ENCODE results near the gene SORL1-AS1.

SORL1-AS1 gene

DNA sequence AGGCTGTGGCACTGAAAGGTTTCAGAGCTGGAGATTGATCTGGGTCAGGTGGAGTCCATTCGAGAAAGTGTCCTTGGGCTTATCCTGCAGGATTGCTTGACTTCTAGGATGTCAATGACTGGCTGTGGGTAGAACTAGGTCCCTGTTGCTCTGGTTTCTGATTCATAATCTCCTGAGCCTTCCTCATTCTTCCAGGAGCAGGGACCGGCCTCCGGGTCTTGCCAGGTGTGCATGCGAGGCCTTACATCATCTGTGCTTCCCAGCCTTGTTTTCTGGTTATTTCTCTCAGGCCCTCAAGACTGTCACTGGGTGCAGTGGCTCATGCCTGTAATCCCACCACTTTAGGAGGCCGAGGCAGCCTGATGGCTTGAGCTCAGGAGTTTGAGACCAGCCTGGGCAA is 33.3 kb upstream of the SORL1-AS1 start:
- no peak overlapping the region for H3K27ac ChIP-seq (ENCODE audit: low read depth in 2 of 2, low read length in 2 of 2)
- H3K4me1 ChIP-seq (ENCODE audit: control insufficient read depth in 2 of 3, insufficient read depth in 2 of 3, low read depth in 1 of 3, low read length in 3 of 3): peaks cover 0 to 12% (median 0%) of the 10 kb centered on the region in 3 donors
- FAIRE-seq (no peak), DNase-seq (no peak)
- no peak for TF ChIP-seq CTCF (IDR thresholded peaks at IDR 0.05; ENCODE audit: borderline replicate concordance, extremely low read depth, insufficient read depth)
- no peaks in the 10 kb centered on the region for H3K27me3 ChIP-seq (ENCODE audit: control insufficient read depth, insufficient read depth, low read length)
- H3K36me3 ChIP-seq (ENCODE audit: control insufficient read depth in 2 of 3, insufficient read depth in 3 of 3, low read length in 3 of 3): peaks cover 0 to 16% (median 0%) of the 10 kb centered on the region in 3 donors
- no peak overlapping the region for H3K9ac ChIP-seq (ENCODE audit: low read length in 3 of 3)
- intact Hi-C loops (cut with DNase I): no loop called here
- H3K9me3 ChIP-seq (ENCODE audit: control insufficient read depth in 2 of 3, insufficient read depth in 1 of 3, low read length in 3 of 3): no peaks in the 10 kb centered on the region
- no peak overlapping the region for H3K4me3 ChIP-seq (ENCODE audit: low read length in 3 of 3)

GRCh38 chr11:121485216-121485615 is 32.4 kb upstream of the SORL1-AS1 start:
- Histone ChIP-seq H3K27ac (ENCODE audit: low read depth in 2 of 2, low read length in 2 of 2) (no peak overlapping the region), H3K4me3 (ENCODE audit: low read length in 3 of 3) (no peak overlapping the region), H3K9ac (ENCODE audit: low read length in 3 of 3) (no peak overlapping the region), H3K9me3 (ENCODE audit: control insufficient read depth in 2 of 3, insufficient read depth in 1 of 3, low read length in 3 of 3) (no peaks in the 10 kb centered on the region), H3K36me3 (ENCODE audit: control insufficient read depth in 2 of 3, insufficient read depth in 3 of 3, low read length in 3 of 3) (peaks cover 0 to 16% (median 0%) of the 10 kb centered on the region in 3 donors), H3K27me3 (ENCODE audit: control insufficient read depth, insufficient read depth, low read length) (no peaks in the 10 kb centered on the region), H3K4me1 (ENCODE audit: control insufficient read depth in 2 of 3, insufficient read depth in 2 of 3, low read depth in 1 of 3, low read length in 3 of 3) (peaks cover 0 to 12% (median 0%) of the 10 kb centered on the region in 3 donors)
- intact Hi-C loops (cut with DNase I): no loop called here
- TF ChIP-seq CTCF (IDR thresholded peaks at IDR 0.05; ENCODE audit: borderline replicate concordance, extremely low read depth, insufficient read depth): no peak
- no peak for DNase-seq
- no peak for FAIRE-seq

GRCh38 chr11:121483805-121484480 is 31.2 kb upstream of the SORL1-AS1 start:
- intact Hi-C loops (cut with DNase I): no loop called here
- FAIRE-seq (no peak), DNase-seq (no peak)
- no peak for TF ChIP-seq CTCF (IDR thresholded peaks at IDR 0.05; ENCODE audit: borderline replicate concordance, extremely low read depth, insufficient read depth)
- Histone ChIP-seq H3K36me3 (ENCODE audit: control insufficient read depth in 2 of 3, insufficient read depth in 3 of 3, low read length in 3 of 3) (peaks cover 0 to 3% (median 0%) of the 10 kb centered on the region in 3 donors), H3K4me1 (ENCODE audit: control insufficient read depth in 2 of 3, insufficient read depth in 2 of 3, low read depth in 1 of 3, low read length in 3 of 3) (peaks cover 0 to 18% (median 0%) of the 10 kb centered on the region in 3 donors), H3K4me3 (ENCODE audit: low read length in 3 of 3) (no peak overlapping the region), H3K9me3 (ENCODE audit: control insufficient read depth in 2 of 3, insufficient read depth in 1 of 3, low read length in 3 of 3) (no peaks in the 10 kb centered on the region), H3K27me3 (ENCODE audit: control insufficient read depth, insufficient read depth, low read length) (no peaks in the 10 kb centered on the region), H3K27ac (ENCODE audit: low read depth in 2 of 2, low read length in 2 of 2) (no peak overlapping the region), H3K9ac (ENCODE audit: low read length in 3 of 3) (no peak overlapping the region)

Measured in kidney (tissue), 13 donors.